ENCODE data around the gene CITED1.
A peak's percentile ranks its signal among the peaks of the same experiment; 100 is the strongest.

Gene CITED1

DNA sequence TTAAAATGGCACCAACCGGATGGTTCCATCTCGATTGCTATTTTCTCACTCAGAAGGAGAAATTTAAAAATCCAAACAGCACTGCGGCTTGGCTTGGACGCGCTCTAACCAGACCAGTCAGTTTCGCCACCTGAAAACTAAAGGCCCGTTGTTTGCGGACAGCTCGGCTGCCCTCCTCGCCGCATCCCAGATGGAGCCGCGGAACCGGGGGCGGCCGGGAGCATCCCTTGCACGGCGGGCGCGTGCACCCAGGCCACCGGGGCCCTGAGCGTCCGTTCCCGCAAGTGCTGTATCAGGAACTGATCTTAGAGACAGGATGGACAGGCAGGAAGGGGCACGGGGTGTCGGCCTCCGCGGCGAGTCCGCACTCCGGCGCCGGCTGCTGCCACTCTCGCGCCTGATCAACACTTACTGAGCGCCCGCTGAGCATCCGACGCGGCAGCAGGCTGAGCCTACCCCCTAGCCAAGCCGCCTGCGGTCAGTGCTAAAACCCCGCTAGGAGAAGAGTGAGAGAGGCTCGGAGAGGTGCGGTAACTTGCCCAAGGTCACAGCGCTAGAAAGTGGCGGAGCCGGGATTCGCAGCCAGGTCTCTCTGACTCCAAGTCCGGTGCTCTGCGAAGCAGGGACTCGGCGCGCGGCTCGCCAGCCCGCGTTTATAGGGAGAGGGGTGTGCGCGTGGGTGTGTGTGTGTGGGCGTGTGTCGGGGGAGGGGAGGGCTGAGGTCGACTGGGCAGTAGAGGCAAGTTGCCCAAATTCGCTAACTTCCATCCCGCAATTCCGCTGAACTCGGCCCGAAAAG lies at the start of gene CITED1:
Gene CITED1 (minus strand): TSS at position 629 of the 799 bp plus-strand sequence. CDS start 3,045 bp downstream, outside the sequence.
- peak within 1 kb of the TSS; percentile 34 for H3K4me3 ChIP-seq (ENCODE audit: low read length)
- peaks cover 62% of the 10 kb centered on the region for H3K27me3 ChIP-seq (ENCODE audit: control insufficient read depth, low read length)
- no peaks in the 10 kb centered on the region for H3K9me3 ChIP-seq (ENCODE audit: control insufficient read depth, insufficient read depth, low read length)
- H3K4me1 ChIP-seq (ENCODE audit: control insufficient read depth, low read length): no peaks in the 10 kb centered on the region
- no peak within 1 kb of the TSS for H3K27ac ChIP-seq (ENCODE audit: low read depth, low read length)
- no peaks in the 10 kb centered on the region for H3K79me2 ChIP-seq (ENCODE audit: control insufficient read depth, low read length)
- no peaks in the 10 kb centered on the region for H4K20me1 ChIP-seq (ENCODE audit: control insufficient read depth, insufficient read depth, low read depth, low read length)
- H3F3A ChIP-seq (ENCODE audit: control insufficient read depth, insufficient read depth): no peaks in the 10 kb centered on the region
- H3K36me3 ChIP-seq (ENCODE audit: control insufficient read depth, low read length): no peaks in the 10 kb centered on the region
- peak; percentile 94 for TF ChIP-seq EZH2phosphoT487 (IDR thresholded peaks at IDR 0.05; ENCODE audit: borderline replicate concordance, low read length)
- TF ChIP-seq, protein P1, sequence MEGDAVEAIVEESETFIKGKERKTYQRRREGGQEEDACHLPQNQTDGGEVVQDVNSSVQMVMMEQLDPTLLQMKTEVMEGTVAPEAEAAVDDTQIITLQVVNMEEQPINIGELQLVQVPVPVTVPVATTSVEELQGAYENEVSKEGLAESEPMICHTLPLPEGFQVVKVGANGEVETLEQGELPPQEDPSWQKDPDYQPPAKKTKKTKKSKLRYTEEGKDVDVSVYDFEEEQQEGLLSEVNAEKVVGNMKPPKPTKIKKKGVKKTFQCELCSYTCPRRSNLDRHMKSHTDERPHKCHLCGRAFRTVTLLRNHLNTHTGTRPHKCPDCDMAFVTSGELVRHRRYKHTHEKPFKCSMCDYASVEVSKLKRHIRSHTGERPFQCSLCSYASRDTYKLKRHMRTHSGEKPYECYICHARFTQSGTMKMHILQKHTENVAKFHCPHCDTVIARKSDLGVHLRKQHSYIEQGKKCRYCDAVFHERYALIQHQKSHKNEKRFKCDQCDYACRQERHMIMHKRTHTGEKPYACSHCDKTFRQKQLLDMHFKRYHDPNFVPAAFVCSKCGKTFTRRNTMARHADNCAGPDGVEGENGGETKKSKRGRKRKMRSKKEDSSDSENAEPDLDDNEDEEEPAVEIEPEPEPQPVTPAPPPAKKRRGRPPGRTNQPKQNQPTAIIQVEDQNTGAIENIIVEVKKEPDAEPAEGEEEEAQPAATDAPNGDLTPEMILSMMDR (IDR thresholded peaks at IDR 0.05; ENCODE audit: low read depth, low read length, poor library complexity, severe bottlenecking): no peak
- peak within 1 kb of the TSS; percentile 43 for H3K4me2 ChIP-seq (ENCODE audit: low read length)
- no peaks in the 10 kb centered on the region for H3K9me2 ChIP-seq (replicated peaks; ENCODE audit: control insufficient read depth, low read length)

DNA sequence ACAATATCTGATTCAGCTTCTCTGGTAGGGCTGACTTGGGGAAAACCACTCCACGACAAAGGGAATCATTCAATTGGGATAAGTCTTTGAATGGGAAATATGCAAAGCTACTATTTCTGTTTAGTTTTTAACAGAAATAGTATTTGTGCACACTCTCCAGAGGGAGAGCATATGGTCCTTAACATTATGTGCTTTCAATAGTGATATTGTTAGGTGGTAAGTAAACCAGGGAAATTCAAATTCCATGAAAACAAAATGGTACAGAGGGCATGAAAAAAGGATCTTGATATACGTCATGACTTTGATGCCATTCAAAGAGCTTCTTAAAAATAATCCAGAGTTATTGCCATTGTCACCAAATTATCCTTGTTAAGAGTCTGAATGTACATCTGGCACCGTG lies 47.1 kb upstream of the CITED1 start:
- H4K20me1 ChIP-seq (ENCODE audit: control insufficient read depth, insufficient read depth, low read depth, low read length): no peaks in the 10 kb centered on the region
- H3K4me3 ChIP-seq (ENCODE audit: low read length): no peak overlapping the region
- no peaks in the 10 kb centered on the region for H3K79me2 ChIP-seq (ENCODE audit: control insufficient read depth, low read length)
- TF ChIP-seq, protein P1 (IDR thresholded peaks at IDR 0.05; ENCODE audit: low read depth, low read length, poor library complexity, severe bottlenecking): no peak
- no peak for TF ChIP-seq EZH2phosphoT487 (IDR thresholded peaks at IDR 0.05; ENCODE audit: borderline replicate concordance, low read length)
- H3K27ac ChIP-seq (ENCODE audit: low read depth, low read length): no peak overlapping the region
- H3K9me2 ChIP-seq (replicated peaks; ENCODE audit: control insufficient read depth, low read length): no peaks in the 10 kb centered on the region
- no peaks in the 10 kb centered on the region for H3K36me3 ChIP-seq (ENCODE audit: control insufficient read depth, low read length)
- H3K9me3 ChIP-seq (ENCODE audit: control insufficient read depth, insufficient read depth, low read length): no peaks in the 10 kb centered on the region
- H3F3A ChIP-seq (ENCODE audit: control insufficient read depth, insufficient read depth): no peaks in the 10 kb centered on the region
- no peaks in the 10 kb centered on the region for H3K27me3 ChIP-seq (ENCODE audit: control insufficient read depth, low read length)
- no peaks in the 10 kb centered on the region for H3K4me1 ChIP-seq (ENCODE audit: control insufficient read depth, low read length)
- H3K4me2 ChIP-seq (ENCODE audit: low read length): no peak overlapping the region

- Histone ChIP-seq H3K9me3 (ENCODE audit: control insufficient read depth, insufficient read depth, low read length) (no peaks in the 10 kb centered on the region), H3K36me3 (ENCODE audit: control insufficient read depth, low read length) (no peaks in the 10 kb centered on the region), H3F3A (ENCODE audit: control insufficient read depth, insufficient read depth) (no peaks in the 10 kb centered on the region), H3K27ac (ENCODE audit: low read depth, low read length) (no peak overlapping the region), H3K4me1 (ENCODE audit: control insufficient read depth, low read length) (no peaks in the 10 kb centered on the region), H3K27me3 (ENCODE audit: control insufficient read depth, low read length) (no peaks in the 10 kb centered on the region), H4K20me1 (ENCODE audit: control insufficient read depth, insufficient read depth, low read depth, low read length) (no peaks in the 10 kb centered on the region), H3K4me2 (ENCODE audit: low read length) (no peak overlapping the region), H3K9me2 (replicated peaks; ENCODE audit: control insufficient read depth, low read length) (no peaks in the 10 kb centered on the region), H3K4me3 (ENCODE audit: low read length) (no peak overlapping the region), H3K79me2 (ENCODE audit: control insufficient read depth, low read length) (no peaks in the 10 kb centered on the region)
- TF ChIP-seq, protein P1 (IDR thresholded peaks at IDR 0.05; ENCODE audit: low read depth, low read length, poor library complexity, severe bottlenecking): no peak
- TF ChIP-seq EZH2phosphoT487 (IDR thresholded peaks at IDR 0.05; ENCODE audit: borderline replicate concordance, low read length): no peak
These were observed 46.1 kb upstream of the CITED1 start for GRCh38 chrX:72351606-72352334.

Measured in DOHH2 (cell line).